Muscle layer of colon (tissue), 2 donors: Measurements from ENCODE around the gene FGF12.

Experiments
- H3K27ac ChIP-seq: one replicate; pipeline ENCODE4 v1.7.0; 2013; ENCODE audit warnings: low read depth, mild to moderate bottlenecking, low read length, moderate library complexity
- H3K27me3 ChIP-seq, 2 donors: one replicate each; pipeline ENCODE4 v1.7.0; 2013; ENCODE audit warnings: low read length in 2 of 2, mild to moderate bottlenecking in 2 of 2; ENCODE audit not compliant: insufficient read depth in 2 of 2, control insufficient read depth in 1 of 2
- H3K36me3 ChIP-seq: one replicate; pipeline ENCODE4 v1.7.0; 2013; ENCODE audit warnings: mild to moderate bottlenecking, low read length; ENCODE audit not compliant: insufficient read depth
- H3K4me1 ChIP-seq: one replicate; pipeline ENCODE4 v1.7.0; 2013; ENCODE audit warnings: mild to moderate bottlenecking, low read length; ENCODE audit not compliant: insufficient read depth
- H3K4me3 ChIP-seq, 2 donors: one replicate each; pipeline ENCODE4 v1.7.0; 2013; ENCODE audit warnings: low read length in 2 of 2, low read depth in 1 of 2, mild to moderate bottlenecking in 1 of 2, moderate library complexity in 1 of 2
- H3K9ac ChIP-seq: one replicate; pipeline ENCODE4 v1.7.0; 2013; ENCODE audit warnings: low read length
- H3K9me3 ChIP-seq: one replicate; pipeline ENCODE4 v1.7.0; 2013; ENCODE audit warnings: mild to moderate bottlenecking, low read length
- donor health status: abdominal sarcoma.
- donor health status: Adenocarcinoma of cecum.

The FGF12 gene

GRCh38 chr3:192675958-192676649 is 51.2 kb downstream of the FGF12 start:
- Histone ChIP-seq H3K4me1 (no peaks in the 10 kb centered on the region), H3K9me3 (no peaks in the 10 kb centered on the region), H3K27me3 (no peaks in the 10 kb centered on the region), H3K27ac (no peak overlapping the region), H3K9ac (no peak overlapping the region), H3K4me3 (no peak overlapping the region), H3K36me3 (no peaks in the 10 kb centered on the region)

- Histone ChIP-seq H3K27ac (no peak overlapping the region), H3K27me3 (no peaks in the 10 kb centered on the region), H3K36me3 (no peaks in the 10 kb centered on the region), H3K4me1 (no peaks in the 10 kb centered on the region), H3K9ac (no peak overlapping the region), H3K4me3 (no peak overlapping the region), H3K9me3 (no peaks in the 10 kb centered on the region)
These were observed 71.7 kb downstream of the FGF12 start for GRCh38 chr3:192655628-192656027.

DNA sequence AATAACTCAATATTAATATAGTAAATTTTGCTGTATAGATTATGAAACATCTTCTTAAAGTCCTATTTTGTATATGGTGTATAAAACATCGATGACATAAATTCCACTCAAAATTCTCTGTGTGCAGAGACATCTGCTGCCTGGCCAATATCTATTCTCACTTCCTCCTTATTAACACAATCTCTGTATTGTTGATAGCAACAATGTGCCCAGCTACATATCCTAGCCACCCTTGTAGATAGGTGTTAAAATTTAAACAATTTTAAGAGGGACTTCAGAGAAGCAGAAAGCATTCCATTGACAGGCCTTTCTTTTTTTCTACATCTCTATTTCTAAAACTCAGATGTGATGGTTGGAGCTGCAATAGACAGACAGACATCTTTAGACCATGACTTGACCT is 72.3 kb downstream of the FGF12 start:
- Histone ChIP-seq H3K4me3 (no peak overlapping the region), H3K27me3 (no peaks in the 10 kb centered on the region), H3K27ac (no peak overlapping the region), H3K4me1 (no peaks in the 10 kb centered on the region), H3K9me3 (no peaks in the 10 kb centered on the region), H3K9ac (no peak overlapping the region), H3K36me3 (no peaks in the 10 kb centered on the region)

GRCh38 chr3:192653862-192654261 is 73.5 kb downstream of the FGF12 start:
- H3K9ac ChIP-seq: no peak overlapping the region
- no peak overlapping the region for H3K27ac ChIP-seq
- H3K4me1 ChIP-seq: no peaks in the 10 kb centered on the region
- no peaks in the 10 kb centered on the region for H3K36me3 ChIP-seq
- no peaks in the 10 kb centered on the region for H3K9me3 ChIP-seq
- H3K27me3 ChIP-seq: no peaks in the 10 kb centered on the region
- no peak overlapping the region for H3K4me3 ChIP-seq

GRCh38 chr3:192652727-192653126 is 74.6 kb downstream of the FGF12 start:
- no peak overlapping the region for H3K27ac ChIP-seq
- no peak overlapping the region for H3K4me3 ChIP-seq
- no peaks in the 10 kb centered on the region for H3K9me3 ChIP-seq
- no peak overlapping the region for H3K9ac ChIP-seq
- H3K27me3 ChIP-seq: no peaks in the 10 kb centered on the region
- H3K4me1 ChIP-seq: no peaks in the 10 kb centered on the region
- no peaks in the 10 kb centered on the region for H3K36me3 ChIP-seq

GRCh38 chr3:192651836-192652512 is 75.4 kb downstream of the FGF12 start:
- no peaks in the 10 kb centered on the region for H3K9me3 ChIP-seq
- no peaks in the 10 kb centered on the region for H3K27me3 ChIP-seq
- no peaks in the 10 kb centered on the region for H3K4me1 ChIP-seq
- H3K36me3 ChIP-seq: no peaks in the 10 kb centered on the region
- no peak overlapping the region for H3K9ac ChIP-seq
- H3K4me3 ChIP-seq: no peak overlapping the region
- no peak overlapping the region for H3K27ac ChIP-seq

DNA sequence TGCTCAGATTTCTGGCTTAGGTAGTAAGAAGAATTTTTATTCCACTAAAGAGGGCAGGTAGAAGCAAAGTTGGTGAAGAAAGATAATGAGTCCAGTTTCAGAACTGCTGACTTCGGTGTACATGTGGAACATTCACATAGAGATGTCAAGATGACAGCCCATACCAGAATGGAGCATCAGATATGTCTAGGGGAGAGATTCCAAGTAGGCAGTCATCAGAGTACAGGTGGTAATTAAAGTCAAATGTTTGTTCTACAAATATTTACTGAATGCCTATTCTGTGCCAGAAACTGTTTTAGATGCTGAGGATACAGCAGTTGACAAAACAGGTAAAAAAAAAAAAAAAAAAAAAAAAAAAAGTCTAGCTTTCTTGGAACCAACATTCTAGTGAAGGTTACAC is 81.9 kb downstream of the FGF12 start:
- H3K27ac ChIP-seq: no peak overlapping the region
- H3K4me1 ChIP-seq: no peaks in the 10 kb centered on the region
- no peaks in the 10 kb centered on the region for H3K27me3 ChIP-seq
- no peak overlapping the region for H3K9ac ChIP-seq
- no peaks in the 10 kb centered on the region for H3K9me3 ChIP-seq
- H3K36me3 ChIP-seq: no peaks in the 10 kb centered on the region
- no peak overlapping the region for H3K4me3 ChIP-seq

DNA sequence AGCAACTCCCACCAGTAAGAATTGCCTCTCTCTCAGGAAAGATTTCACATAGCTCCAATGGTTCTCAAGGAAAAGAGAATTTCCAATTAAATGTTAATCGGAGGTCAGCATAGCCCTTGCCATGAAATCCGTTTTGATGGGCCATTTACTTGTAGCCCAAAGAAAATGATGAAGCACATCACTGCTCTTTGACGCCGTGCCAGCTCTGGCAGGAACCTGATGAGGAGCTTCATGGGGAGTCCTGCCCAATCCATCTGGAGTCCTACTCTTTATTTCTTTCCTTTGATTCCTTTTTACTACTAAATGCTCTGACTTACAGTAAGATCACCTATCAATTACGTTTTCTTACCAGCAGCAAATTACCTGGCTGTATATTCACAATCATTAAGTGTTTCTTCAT is 84.7 kb downstream of the FGF12 start:
- H3K36me3 ChIP-seq: no peaks in the 10 kb centered on the region
- H3K27ac ChIP-seq: no peak overlapping the region
- no peaks in the 10 kb centered on the region for H3K9me3 ChIP-seq
- H3K9ac ChIP-seq: no peak overlapping the region
- H3K27me3 ChIP-seq: no peaks in the 10 kb centered on the region
- no peaks in the 10 kb centered on the region for H3K4me1 ChIP-seq
- H3K4me3 ChIP-seq: no peak overlapping the region

DNA sequence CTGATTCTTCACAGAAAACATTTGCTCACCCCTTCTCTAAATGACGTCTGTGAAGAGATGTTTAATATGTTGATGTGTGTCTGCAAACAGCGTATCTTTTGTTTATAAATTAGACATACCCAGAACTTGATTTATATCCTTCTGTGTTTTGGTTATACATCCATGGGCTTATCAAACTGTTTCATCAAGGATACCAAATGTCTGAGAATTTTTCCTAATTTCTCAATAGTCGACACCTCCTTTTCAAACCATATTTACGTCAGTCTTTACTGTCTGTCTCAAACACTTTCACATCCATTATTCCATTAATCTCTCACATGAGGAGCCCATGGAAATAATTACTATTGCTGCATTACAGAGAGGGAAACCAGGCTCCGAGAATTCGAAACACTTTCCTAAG is 85.4 kb downstream of the FGF12 start:
- Histone ChIP-seq H3K27me3 (no peaks in the 10 kb centered on the region), H3K9ac (no peak overlapping the region), H3K9me3 (no peaks in the 10 kb centered on the region), H3K36me3 (no peaks in the 10 kb centered on the region), H3K4me3 (no peak overlapping the region), H3K27ac (no peak overlapping the region), H3K4me1 (no peaks in the 10 kb centered on the region)

GRCh38 chr3:192639987-192640386 is 87.4 kb downstream of the FGF12 start:
- H3K4me3 ChIP-seq: no peak overlapping the region

DNA sequence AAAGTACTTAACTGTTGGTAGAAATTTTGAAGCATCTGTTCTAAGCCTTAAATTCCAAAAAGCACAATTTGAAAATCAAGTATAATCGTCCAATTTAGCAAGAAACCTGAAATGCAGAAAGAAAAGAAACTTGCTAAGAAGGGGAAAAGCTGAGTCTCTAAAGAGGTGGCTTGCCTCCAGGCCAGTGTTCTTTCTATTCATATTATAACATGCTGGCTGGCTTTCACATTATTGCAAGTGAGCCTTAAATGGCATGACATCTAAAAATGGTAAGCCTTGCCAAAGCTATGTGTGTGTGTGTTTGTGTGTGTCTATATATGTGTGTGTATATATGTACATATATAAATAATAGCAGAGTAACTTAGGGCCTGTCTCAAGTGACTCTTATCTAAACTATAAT is 89.5 kb downstream of the FGF12 start:
- no peak overlapping the region for H3K9ac ChIP-seq
- no peaks in the 10 kb centered on the region for H3K36me3 ChIP-seq
- H3K27me3 ChIP-seq: no peaks in the 10 kb centered on the region
- H3K9me3 ChIP-seq: no peaks in the 10 kb centered on the region
- no peaks in the 10 kb centered on the region for H3K4me1 ChIP-seq
- H3K27ac ChIP-seq: no peak overlapping the region
- no peak overlapping the region for H3K4me3 ChIP-seq

More at GRCh38 chr3:192639987-192640386, 87.4 kb downstream of the FGF12 start:
- no peaks in the 10 kb centered on the region for H3K36me3 ChIP-seq
- H3K27ac ChIP-seq: no peak overlapping the region
- no peaks in the 10 kb centered on the region for H3K27me3 ChIP-seq
- H3K4me1 ChIP-seq: no peaks in the 10 kb centered on the region
- no peak overlapping the region for H3K9ac ChIP-seq
- H3K9me3 ChIP-seq: no peaks in the 10 kb centered on the region
